Measurements from ENCODE around the gene SLC66A2.

SLC66A2 gene

GRCh38 chr18:79872527-79873444, 78.7 kb downstream of the SLC66A2 start:
- no peak for TF ChIP-seq PPARA (CRISPR knock-in tag; IDR thresholded peaks at IDR 0.05; ENCODE audit: borderline replicate concordance)
- no peak for TF ChIP-seq CSRNP3 (CRISPR knock-in tag; IDR thresholded peaks at IDR 0.05)
- no peak for TF ChIP-seq BACH2 (CRISPR knock-in tag; IDR thresholded peaks at IDR 0.05; ENCODE audit: borderline replicate concordance)
- no peak for TF ChIP-seq OSR1 (CRISPR knock-in tag; IDR thresholded peaks at IDR 0.05)
- no peak for TF ChIP-seq ISL1 (CRISPR knock-in tag; IDR thresholded peaks at IDR 0.05)
- no peak for TF ChIP-seq ZNF565 (CRISPR knock-in tag; conservative IDR thresholded peaks at IDR 0.05; ENCODE audit: low read depth)
- no peak for TF ChIP-seq ZFP30 (CRISPR knock-in tag; IDR thresholded peaks at IDR 0.05)
- TF ChIP-seq ZFP3 (CRISPR knock-in tag; IDR thresholded peaks at IDR 0.05): no peak
- TF ChIP-seq RARB (CRISPR knock-in tag; IDR thresholded peaks at IDR 0.05): no peak
- TF ChIP-seq TSHZ2 (CRISPR knock-in tag; IDR thresholded peaks at IDR 0.05): no peak
- TF ChIP-seq ESRRG (CRISPR knock-in tag; IDR thresholded peaks at IDR 0.05): no peak
- TF ChIP-seq ZC3H10 (CRISPR knock-in tag; IDR thresholded peaks at IDR 0.05): no peak
- no peak for TF ChIP-seq ZNF8 (CRISPR knock-in tag; IDR thresholded peaks at IDR 0.05)
- TF ChIP-seq ZNF70 (CRISPR knock-in tag; IDR thresholded peaks at IDR 0.05): no peak
- TF ChIP-seq SNAI2 (CRISPR knock-in tag; IDR thresholded peaks at IDR 0.05): no peak
- no peak for TF ChIP-seq CSDC2 (CRISPR knock-in tag; IDR thresholded peaks at IDR 0.05)
- TF ChIP-seq GLIS3 (CRISPR knock-in tag; IDR thresholded peaks at IDR 0.05): no peak
- TF ChIP-seq POU6F1 (CRISPR knock-in tag; IDR thresholded peaks at IDR 0.05; ENCODE audit: borderline replicate concordance, low read depth): no peak
- TF ChIP-seq TOX (CRISPR knock-in tag; IDR thresholded peaks at IDR 0.05; ENCODE audit: borderline replicate concordance): no peak
- no peak for ATAC-seq

- TF ChIP-seq TOX (CRISPR knock-in tag; IDR thresholded peaks at IDR 0.05; ENCODE audit: borderline replicate concordance) (no peak), BACH2 (CRISPR knock-in tag; IDR thresholded peaks at IDR 0.05; ENCODE audit: borderline replicate concordance) (no peak), GLIS3 (CRISPR knock-in tag; IDR thresholded peaks at IDR 0.05) (no peak), ZNF8 (CRISPR knock-in tag; IDR thresholded peaks at IDR 0.05) (no peak), RARB (CRISPR knock-in tag; IDR thresholded peaks at IDR 0.05) (no peak)
- ATAC-seq: no peak
Measured at GRCh38 chr18:79871481-79872091, 79.9 kb downstream of the SLC66A2 start.

GRCh38 chr18:79871026-79871390, 80.4 kb downstream of the SLC66A2 start:
- no peak for ATAC-seq
- TF ChIP-seq ZC3H10 (CRISPR knock-in tag; IDR thresholded peaks at IDR 0.05): no peak
- no peak for TF ChIP-seq ISL1 (CRISPR knock-in tag; IDR thresholded peaks at IDR 0.05)
- no peak for TF ChIP-seq ARNTL (CRISPR knock-in tag; IDR thresholded peaks at IDR 0.05; ENCODE audit: borderline replicate concordance, low read depth)
- no peak for TF ChIP-seq ZNF70 (CRISPR knock-in tag; IDR thresholded peaks at IDR 0.05)
- no peak for TF ChIP-seq ZNF8 (CRISPR knock-in tag; IDR thresholded peaks at IDR 0.05)
- TF ChIP-seq TSHZ2 (CRISPR knock-in tag; IDR thresholded peaks at IDR 0.05): no peak
- TF ChIP-seq CSRNP3 (CRISPR knock-in tag; IDR thresholded peaks at IDR 0.05): no peak
- TF ChIP-seq CREB5 (CRISPR knock-in tag; IDR thresholded peaks at IDR 0.05; ENCODE audit: low read depth): no peak
- TF ChIP-seq POU6F1 (CRISPR knock-in tag; IDR thresholded peaks at IDR 0.05; ENCODE audit: borderline replicate concordance, low read depth): no peak
- no peak for TF ChIP-seq ESRRG (CRISPR knock-in tag; IDR thresholded peaks at IDR 0.05)
- no peak for TF ChIP-seq GLIS3 (CRISPR knock-in tag; IDR thresholded peaks at IDR 0.05)
- no peak for TF ChIP-seq CSDC2 (CRISPR knock-in tag; IDR thresholded peaks at IDR 0.05)
- TF ChIP-seq ZFP30 (CRISPR knock-in tag; IDR thresholded peaks at IDR 0.05): no peak
- TF ChIP-seq BACH2 (CRISPR knock-in tag; IDR thresholded peaks at IDR 0.05; ENCODE audit: borderline replicate concordance): no peak
- no peak for TF ChIP-seq OSR1 (CRISPR knock-in tag; IDR thresholded peaks at IDR 0.05)

All from SK-N-SH treated with all-trans-retinoic acid at 6 μM for 48 hours (cell line).